Endothelial cell of umbilical vein (primary cell): ENCODE results near the gene VEGFC. TPM values are rescaled to one million over a fixed set of nuclear protein-coding genes. Genes with fewer than 3 reads are reported as not detected.

Experiments
- BruUV-seq: library from RNA; stranded (reverse); fragments of 400-500 nt; replicated peaks from 2 replicates; lab custom pipeline; 2021; lab: Mats Ljungman, UMichigan
- CTCF ChIA-PET: fragments of 300-600, 350-600 bp; sonication (Branson Sonifier 250); formaldehyde crosslinking; loops from one replicate; lab custom pipeline; 2021; ENCODE audit warnings: antibody characterized with exemption, inconsistent platforms; lab: Charles Lee
- POLR2A ChIA-PET: fragments of 300-600, 350-600 bp; sonication (Branson Sonifier 250); formaldehyde crosslinking; loops from one replicate; lab custom pipeline; 2021; ENCODE audit warnings: antibody characterized with exemption, inconsistent platforms; lab: Charles Lee
- DNase-seq: peaks from one replicate; pipeline ENCODE4 v3.0.0-alpha.2; 2011; ENCODE audit warnings: low read depth, low spot score
- FAIRE-seq: peaks from 2 replicates; lab custom pipeline; 2011; peaks lifted over from hg19 to GRCh38; lab: Jason Lieb, UNC
- H2AFZ ChIP-seq: 2 replicates; pipeline ENCODE4 v1.6.0; 2012; ENCODE audit warnings: low read depth, low read length, control low read depth, inconsistent platforms
- H3K27ac ChIP-seq: 2 replicates; pipeline ENCODE4 v1.5.1; 2011; ENCODE audit warnings: low read depth, mild to moderate bottlenecking, control low read depth, low read length, moderate library complexity; ENCODE audit not compliant: insufficient read depth
- H3K27me3 ChIP-seq, 2 experiments: 2 replicates each; pipeline versions ENCODE4 v1.6.0 to v1.6.1; 2011; ENCODE audit warnings: low read length in 2 of 2, mixed read lengths in 1 of 2; ENCODE audit not compliant: control insufficient read depth in 2 of 2, insufficient read depth in 2 of 2
- H3K36me3 ChIP-seq, 2 experiments: 2 replicates in 1 of 2; 3 replicates in 1 of 2; pipeline ENCODE4 v1.5.1; 2011; ENCODE audit warnings: low read length in 2 of 2, mild to moderate bottlenecking in 1 of 2, moderate library complexity in 1 of 2; ENCODE audit not compliant: control insufficient read depth in 2 of 2, insufficient read depth in 2 of 2; ENCODE audit errors: extremely low read depth in 1 of 2
- H3K4me1 ChIP-seq: 3 replicates; pipeline ENCODE4 v1.5.1; 2011; ENCODE audit warnings: mild to moderate bottlenecking, low read length; ENCODE audit not compliant: control insufficient read depth, insufficient read depth; ENCODE audit errors: extremely low read depth
- H3K4me2 ChIP-seq: 2 replicates; pipeline ENCODE4 v1.6.1; 2011; ENCODE audit warnings: low read length, control low read depth, mixed read lengths; ENCODE audit not compliant: insufficient read depth
- H3K4me3 ChIP-seq, 3 experiments: fragments of 200-600 bp in 1 of 3; sonication (generic), shearing (Covaris generic) in 1 of 3; replicated peaks in 1 of 3; 2 replicates each; pipeline ENCODE4 v1.5.1; 2011 to 2016; ENCODE audit warnings: control low read depth in 3 of 3, low read length in 3 of 3, mild to moderate bottlenecking in 2 of 3, inconsistent platforms in 1 of 3, low read depth in 1 of 3, moderate library complexity in 1 of 3; ENCODE audit not compliant: insufficient read depth in 1 of 3
- H3K79me2 ChIP-seq: 2 replicates; pipeline ENCODE4 v1.6.0; 2012; ENCODE audit warnings: low read length, inconsistent platforms; ENCODE audit not compliant: control insufficient read depth, insufficient read depth
- H3K9ac ChIP-seq: replicated peaks from 2 replicates; pipeline ENCODE3; 2011; ENCODE audit warnings: low read length, control low read depth; ENCODE audit not compliant: insufficient read depth; ENCODE audit errors: extremely low read depth
- H3K9me1 ChIP-seq: replicated peaks from 3 replicates; pipeline ENCODE4 v1.6.0; 2011; ENCODE audit warnings: mild to moderate bottlenecking, low read length; ENCODE audit not compliant: control insufficient read depth, insufficient read depth; ENCODE audit errors: extremely low read depth
- H3K9me3 ChIP-seq: replicated peaks from 2 replicates; pipeline ENCODE4 v1.5.1; 2012; ENCODE audit warnings: low read length, inconsistent platforms; ENCODE audit not compliant: control insufficient read depth, insufficient read depth
- H4K20me1 ChIP-seq: replicated peaks from 2 replicates; pipeline ENCODE3; 2011; ENCODE audit warnings: mild to moderate bottlenecking, low read length; ENCODE audit not compliant: control insufficient read depth, insufficient read depth; ENCODE audit errors: extremely low read depth
- EZH2 ChIP-seq: IDR thresholded peaks from 2 replicates; pipeline ENCODE4 v1.6.1; 2012; ENCODE audit warnings: borderline replicate concordance, low read depth, mild to moderate bottlenecking, moderate library complexity, low read length, inconsistent platforms; ENCODE audit not compliant: severe bottlenecking
- FOS ChIP-seq: IDR thresholded peaks from 2 replicates; pipeline ENCODE4 v1.6.1; 2011; ENCODE audit warnings: mild to moderate bottlenecking, low read length, moderate library complexity, borderline replicate concordance; ENCODE audit not compliant: insufficient read depth
- GATA2 ChIP-seq: IDR thresholded peaks from 2 replicates; pipeline ENCODE4 v1.7.0; 2011; ENCODE audit warnings: low read depth, mild to moderate bottlenecking, moderate library complexity, mixed read lengths, low read length; ENCODE audit not compliant: insufficient read length, insufficient read depth
- JUN ChIP-seq: IDR thresholded peaks from 2 replicates; pipeline ENCODE4 v1.6.1; 2011; ENCODE audit warnings: borderline replicate concordance, low read depth; ENCODE audit not compliant: insufficient read length, insufficient read depth
- MYC ChIP-seq: IDR thresholded peaks from one replicate; pipeline ENCODE4 v1.6.1; 2011; ENCODE audit warnings: mild to moderate bottlenecking, low read depth, low read length
- POLR2A ChIP-seq: IDR thresholded peaks from 2 replicates; pipeline ENCODE4 v1.6.1; 2012; ENCODE audit warnings: low read depth, mild to moderate bottlenecking, control low read depth, low read length
- POLR2AphosphoS5 ChIP-seq: IDR thresholded peaks from 2 replicates; pipeline ENCODE4 v1.6.1; 2012; ENCODE audit warnings: low read depth, mild to moderate bottlenecking, control low read depth, low read length, moderate library complexity; ENCODE audit not compliant: insufficient read depth
- dilution Hi-C: fragments of 300-500 bp; cut with MboI; formaldehyde crosslinking; loops from one replicate; pipeline ENCODE4 v1.15.0; 2019; ENCODE audit warnings: low sequenced_read_pairs; ENCODE audit not compliant: extremely low pct_ligation_motif_present
- intact Hi-C: fragments of 100-400 bp; cut with micrococcal nuclease; formaldehyde crosslinking; loops from one replicate; pipeline ENCODE4 v1.10.0; 2022
- polyA plus RNA-seq, 4 experiments: library from polyadenylated mRNA; depleted of rRNA in 3 of 4; stranded (reverse) in 3 of 4; unstranded in 1 of 4; fragments of >200 nt; gene quantifications; 2 replicates each; pipeline versions ENCODE4 v1.2.1 to v1.2.3, GENCODE V29; 2011 to 2012; ENCODE audit warnings: missing spikeins in 1 of 4
- total RNA-seq: library from RNA; stranded (reverse); gene quantifications from 2 replicates; pipeline ENCODE4 v1.2.3, GENCODE V29; 2021
- TF ChIP-seq, protein P1 (sequence below), 2 donors: IDR thresholded peaks; 1 replicate in 1 of 2; 2 replicates in 1 of 2; pipeline ENCODE4 v1.5.1; 2011; ENCODE audit warnings: low read length in 2 of 2, mild to moderate bottlenecking in 2 of 2, moderate library complexity in 2 of 2, control low read depth in 1 of 2, inconsistent platforms in 1 of 2, low read depth in 1 of 2; ENCODE audit not compliant: insufficient read depth in 1 of 2; ENCODE audit errors: extremely low read depth in 1 of 2
- TF ChIP-seq, protein P2 (sequence below): IDR thresholded peaks from 2 replicates; pipeline ENCODE4 v1.6.1; 2011; ENCODE audit not compliant: insufficient read depth, insufficient read length

The VEGFC gene
- total and polyA plus RNA-seq, 2 donors (not counting 3 experiments of a cell fraction or from before 2014, with no cell fraction given), result 20.4 to 34.9 TPM

DNA sequence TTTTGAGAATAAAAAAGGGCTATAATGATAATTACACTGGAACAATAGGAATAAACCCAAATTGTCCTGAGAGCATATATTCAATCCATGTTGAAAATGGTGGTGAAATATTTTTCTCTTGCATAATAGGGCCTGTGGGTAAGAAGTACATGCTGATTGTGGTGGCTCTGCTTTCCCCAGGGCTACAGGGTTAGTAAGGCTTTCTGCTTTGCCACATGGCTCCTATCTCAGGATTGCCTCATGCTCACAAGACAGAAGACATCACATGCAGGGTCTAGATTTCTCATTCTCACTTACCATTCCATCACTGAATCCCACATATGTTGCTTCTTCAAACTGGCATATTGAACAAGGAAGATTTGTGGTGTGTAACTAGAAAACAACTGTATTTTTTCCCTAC is 12.4 kb upstream of the VEGFC start:
- intact Hi-C loops, result no loop called here
- no peaks in the 10 kb centered on the region for H3K27me3 ChIP-seq
- BruUV-seq, result no TSS peak
- no peaks in the 10 kb centered on the region for H3K79me2 ChIP-seq
- no peak overlapping the region for H3K27ac ChIP-seq
- no peaks in the 10 kb centered on the region for H3K9me1 ChIP-seq
- ChIA-PET CTCF (interaction anchor here (0.9 kb wide), 1 partner anchor 20 kb away, joined by 3 read pairs; no protein-coding TSS in a partner anchor), POLR2A (no interaction called here)
- H3K4me1 ChIP-seq, result peaks cover 8% of the 10 kb centered on the region
- H3K9ac ChIP-seq, result no peak overlapping the region
- no peak overlapping the region for H3K4me2 ChIP-seq
- H3K4me3 ChIP-seq, result no peak overlapping the region
- DNase-seq (no peak), FAIRE-seq (no peak)
- no peaks in the 10 kb centered on the region for H3K36me3 ChIP-seq
- TF ChIP-seq POLR2A (no peak), JUN (no peak), EZH2 (no peak)
- TF ChIP-seq, protein P1, sequence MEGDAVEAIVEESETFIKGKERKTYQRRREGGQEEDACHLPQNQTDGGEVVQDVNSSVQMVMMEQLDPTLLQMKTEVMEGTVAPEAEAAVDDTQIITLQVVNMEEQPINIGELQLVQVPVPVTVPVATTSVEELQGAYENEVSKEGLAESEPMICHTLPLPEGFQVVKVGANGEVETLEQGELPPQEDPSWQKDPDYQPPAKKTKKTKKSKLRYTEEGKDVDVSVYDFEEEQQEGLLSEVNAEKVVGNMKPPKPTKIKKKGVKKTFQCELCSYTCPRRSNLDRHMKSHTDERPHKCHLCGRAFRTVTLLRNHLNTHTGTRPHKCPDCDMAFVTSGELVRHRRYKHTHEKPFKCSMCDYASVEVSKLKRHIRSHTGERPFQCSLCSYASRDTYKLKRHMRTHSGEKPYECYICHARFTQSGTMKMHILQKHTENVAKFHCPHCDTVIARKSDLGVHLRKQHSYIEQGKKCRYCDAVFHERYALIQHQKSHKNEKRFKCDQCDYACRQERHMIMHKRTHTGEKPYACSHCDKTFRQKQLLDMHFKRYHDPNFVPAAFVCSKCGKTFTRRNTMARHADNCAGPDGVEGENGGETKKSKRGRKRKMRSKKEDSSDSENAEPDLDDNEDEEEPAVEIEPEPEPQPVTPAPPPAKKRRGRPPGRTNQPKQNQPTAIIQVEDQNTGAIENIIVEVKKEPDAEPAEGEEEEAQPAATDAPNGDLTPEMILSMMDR (IDR thresholded peaks at IDR 0.05; ENCODE audit: extremely low read depth in 1 of 2, insufficient read depth in 1 of 2, low read depth in 1 of 2, low read length in 2 of 2), result no peak
- H2AFZ ChIP-seq, result no peak overlapping the region
- dilution Hi-C loops, result no loop called here
- H4K20me1 ChIP-seq, result no peaks in the 10 kb centered on the region
- peaks cover 4% of the 10 kb centered on the region for H3K9me3 ChIP-seq

DNA sequence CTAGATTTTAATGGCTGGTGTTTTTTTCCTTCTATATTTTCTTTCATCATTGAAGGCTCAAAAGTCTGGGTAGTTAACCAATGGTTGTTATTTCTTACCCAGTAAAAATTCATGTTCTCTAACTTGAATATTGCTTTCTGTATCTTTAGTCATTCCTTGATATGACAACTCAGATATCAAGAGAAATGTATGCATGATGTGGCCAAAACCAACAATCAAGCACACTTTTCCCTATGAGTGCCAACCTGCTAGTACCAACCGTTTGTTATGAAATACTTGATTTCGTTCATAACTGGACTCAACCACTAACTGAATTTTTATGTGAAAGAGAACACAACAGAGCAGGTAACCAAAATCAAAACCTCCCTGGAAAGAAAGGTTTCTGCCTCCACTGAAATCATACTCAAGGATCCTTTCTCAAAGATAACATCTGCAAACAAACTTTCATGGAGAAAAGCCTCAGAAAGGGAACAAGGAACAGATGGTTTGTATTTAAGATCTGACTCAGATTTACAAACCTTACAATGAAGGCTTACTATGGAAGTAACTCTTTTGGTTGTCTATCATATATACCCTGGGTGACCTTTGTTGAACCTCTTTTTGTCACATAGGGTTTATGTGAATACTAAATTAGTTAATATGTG is 8.3 kb upstream of the VEGFC start:
- no peak for DNase-seq
- H3K9me1 ChIP-seq, result no peaks in the 10 kb centered on the region
- TF ChIP-seq GATA2 (no peak), POLR2A (no peak), MYC (no peak), EZH2 (no peak), JUN (no peak), POLR2AphosphoS5 (no peak), FOS (no peak)
- TF ChIP-seq, protein P1 (IDR thresholded peaks at IDR 0.05; ENCODE audit: extremely low read depth in 1 of 2, insufficient read depth in 1 of 2, low read depth in 1 of 2, low read length in 2 of 2), result no peak
- TF ChIP-seq, protein P2, sequence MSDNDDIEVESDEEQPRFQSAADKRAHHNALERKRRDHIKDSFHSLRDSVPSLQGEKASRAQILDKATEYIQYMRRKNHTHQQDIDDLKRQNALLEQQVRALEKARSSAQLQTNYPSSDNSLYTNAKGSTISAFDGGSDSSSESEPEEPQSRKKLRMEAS, result no peak
- H3K27me3 ChIP-seq, result no peaks in the 10 kb centered on the region
- no peaks in the 10 kb centered on the region for H3K36me3 ChIP-seq
- intact Hi-C loops, result no loop called here
- H3K4me3 ChIP-seq, result no peak overlapping the region
- no peak overlapping the region for H3K9ac ChIP-seq
- H3K4me1 ChIP-seq, result no peaks in the 10 kb centered on the region
- dilution Hi-C loops, result no loop called here
- no peaks in the 10 kb centered on the region for H3K79me2 ChIP-seq
- no peaks in the 10 kb centered on the region for H3K9me3 ChIP-seq
- no TSS peak for BruUV-seq
- ChIA-PET POLR2A (no interaction called here), CTCF (no interaction called here)
- no peak for FAIRE-seq
- H2AFZ ChIP-seq, result no peak overlapping the region
- H3K27ac ChIP-seq, result no peak overlapping the region
- no peaks in the 10 kb centered on the region for H4K20me1 ChIP-seq
- H3K4me2 ChIP-seq, result no peak overlapping the region
